Measurements from ENCODE around the gene SORL1.

SORL1 gene

DNA sequence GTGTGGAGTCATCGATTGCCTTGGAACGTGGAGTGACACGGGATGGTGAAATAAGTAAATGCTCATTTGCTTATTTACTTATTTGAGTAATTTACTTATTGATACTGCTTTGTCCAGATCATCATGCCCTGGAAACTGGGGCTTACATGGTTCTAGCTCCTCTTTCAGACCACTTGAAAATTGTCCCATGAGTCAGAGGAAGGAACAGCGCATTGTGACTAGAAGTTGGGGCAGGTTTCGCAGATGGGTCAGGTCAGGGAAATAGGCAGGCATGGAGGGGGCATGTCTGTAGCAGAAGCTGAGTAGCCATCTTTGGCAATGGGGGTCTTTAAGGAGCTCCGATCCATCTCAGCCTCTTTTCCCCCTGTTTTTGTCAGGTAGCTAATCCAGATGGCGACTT lies 104.8 kb downstream of the SORL1 start:
- no peak overlapping the region for H3K4me3 ChIP-seq (ENCODE audit: low read depth, low read length)
- TF ChIP-seq, protein P1, sequence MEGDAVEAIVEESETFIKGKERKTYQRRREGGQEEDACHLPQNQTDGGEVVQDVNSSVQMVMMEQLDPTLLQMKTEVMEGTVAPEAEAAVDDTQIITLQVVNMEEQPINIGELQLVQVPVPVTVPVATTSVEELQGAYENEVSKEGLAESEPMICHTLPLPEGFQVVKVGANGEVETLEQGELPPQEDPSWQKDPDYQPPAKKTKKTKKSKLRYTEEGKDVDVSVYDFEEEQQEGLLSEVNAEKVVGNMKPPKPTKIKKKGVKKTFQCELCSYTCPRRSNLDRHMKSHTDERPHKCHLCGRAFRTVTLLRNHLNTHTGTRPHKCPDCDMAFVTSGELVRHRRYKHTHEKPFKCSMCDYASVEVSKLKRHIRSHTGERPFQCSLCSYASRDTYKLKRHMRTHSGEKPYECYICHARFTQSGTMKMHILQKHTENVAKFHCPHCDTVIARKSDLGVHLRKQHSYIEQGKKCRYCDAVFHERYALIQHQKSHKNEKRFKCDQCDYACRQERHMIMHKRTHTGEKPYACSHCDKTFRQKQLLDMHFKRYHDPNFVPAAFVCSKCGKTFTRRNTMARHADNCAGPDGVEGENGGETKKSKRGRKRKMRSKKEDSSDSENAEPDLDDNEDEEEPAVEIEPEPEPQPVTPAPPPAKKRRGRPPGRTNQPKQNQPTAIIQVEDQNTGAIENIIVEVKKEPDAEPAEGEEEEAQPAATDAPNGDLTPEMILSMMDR (IDR thresholded peaks at IDR 0.05; ENCODE audit: borderline replicate concordance, insufficient read depth, low read depth, low read length): no peak

DNA sequence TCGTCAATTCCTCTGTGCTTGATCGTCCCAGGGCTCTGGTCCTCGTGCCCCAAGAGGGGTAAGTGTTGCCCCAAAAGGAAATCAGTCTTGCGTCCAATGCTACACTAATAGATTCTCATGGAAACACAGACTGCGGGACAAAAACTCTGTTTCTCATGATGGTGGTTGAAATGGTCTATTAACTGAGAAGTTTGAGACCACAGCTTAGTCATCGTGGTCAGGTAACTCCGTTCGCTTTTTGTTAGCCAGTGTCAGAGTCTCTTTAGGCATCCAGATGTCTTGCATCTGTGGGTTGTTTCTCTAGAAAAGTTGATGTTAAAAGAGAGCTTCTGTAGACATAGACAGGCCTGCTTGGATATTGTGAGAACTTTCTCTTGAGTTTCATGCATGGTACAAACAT lies 105.2 kb downstream of the SORL1 start:
- H3K4me3 ChIP-seq (ENCODE audit: low read depth, low read length): no peak overlapping the region
- TF ChIP-seq, protein P1 (IDR thresholded peaks at IDR 0.05; ENCODE audit: borderline replicate concordance, insufficient read depth, low read depth, low read length): no peak

DNA sequence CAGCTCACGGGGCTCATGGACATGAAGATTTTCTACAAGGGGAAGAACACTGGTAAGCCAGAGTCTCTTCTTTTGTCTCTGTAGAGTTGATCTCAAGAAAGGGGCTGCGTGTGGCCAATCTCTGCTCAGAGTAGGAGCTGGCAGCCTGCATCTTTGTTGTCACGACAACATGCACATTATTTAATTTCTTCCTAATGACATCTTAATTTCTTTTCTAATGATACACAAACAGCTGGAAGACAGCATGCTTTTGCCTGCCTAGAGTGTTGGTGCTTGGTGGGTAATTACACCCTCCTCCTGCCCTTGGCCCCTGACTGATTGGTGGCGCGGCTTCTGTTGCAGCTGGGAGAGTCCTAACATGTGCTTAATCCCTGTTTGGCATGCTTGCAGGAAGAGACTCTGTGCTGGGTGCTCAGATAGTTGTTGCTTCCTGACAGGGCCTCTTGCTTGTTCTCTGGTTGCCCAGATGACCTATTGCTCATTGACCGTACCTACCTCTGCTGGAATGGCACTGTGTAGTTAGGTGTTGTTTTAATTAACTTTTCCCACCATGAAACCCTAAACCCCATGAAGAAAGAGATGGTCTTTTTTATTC lies 107.6 kb downstream of the SORL1 start:
- H3K4me3 ChIP-seq (ENCODE audit: low read depth, low read length): no peak overlapping the region
- TF ChIP-seq, protein P1 (IDR thresholded peaks at IDR 0.05; ENCODE audit: borderline replicate concordance, insufficient read depth, low read depth, low read length): no peak

DNA sequence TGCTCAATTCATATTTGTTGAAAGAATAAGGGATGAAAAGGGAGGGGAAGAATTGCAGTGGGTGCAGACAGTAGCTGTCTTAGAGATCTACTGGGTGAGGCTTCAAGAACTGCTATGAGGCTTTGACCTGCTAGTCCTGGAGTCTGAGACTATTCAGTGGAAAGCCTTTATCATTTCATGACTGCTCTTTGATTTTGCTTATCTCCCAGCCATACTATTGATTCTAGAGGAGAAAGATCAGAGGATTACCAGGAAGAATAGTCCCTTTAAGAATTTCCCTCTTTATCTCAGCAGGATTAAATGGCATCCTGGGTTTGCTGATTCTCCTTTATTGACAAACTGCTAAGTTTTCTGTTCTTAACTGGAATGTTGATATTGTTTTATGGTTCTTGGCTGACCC lies 108.1 kb downstream of the SORL1 start:
- no peak overlapping the region for H3K4me3 ChIP-seq (ENCODE audit: low read depth, low read length)
- TF ChIP-seq, protein P1 (IDR thresholded peaks at IDR 0.05; ENCODE audit: borderline replicate concordance, insufficient read depth, low read depth, low read length): no peak

DNA sequence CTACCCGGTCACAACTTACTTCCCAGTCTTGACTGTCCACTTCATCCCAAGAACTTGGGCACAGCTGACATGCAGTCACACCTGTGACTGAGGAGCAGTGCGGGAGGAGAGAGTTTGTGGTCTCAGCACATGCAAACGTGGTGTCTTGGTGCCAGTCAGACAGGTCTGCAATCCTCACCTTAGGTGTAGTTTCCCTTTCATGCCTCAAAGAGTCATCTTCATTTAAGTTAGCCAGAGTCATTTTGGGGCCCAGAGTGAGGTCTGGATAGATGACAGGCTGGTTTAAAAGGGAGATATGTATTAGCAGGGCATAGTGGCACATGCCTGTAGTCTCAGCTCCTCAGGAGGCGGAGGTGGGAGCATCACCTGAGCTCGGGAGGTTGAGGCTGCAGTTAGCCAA lies 109.1 kb downstream of the SORL1 start:
- no peak overlapping the region for H3K4me3 ChIP-seq (ENCODE audit: low read depth, low read length)
- TF ChIP-seq, protein P1 (IDR thresholded peaks at IDR 0.05; ENCODE audit: borderline replicate concordance, insufficient read depth, low read depth, low read length): no peak

DNA sequence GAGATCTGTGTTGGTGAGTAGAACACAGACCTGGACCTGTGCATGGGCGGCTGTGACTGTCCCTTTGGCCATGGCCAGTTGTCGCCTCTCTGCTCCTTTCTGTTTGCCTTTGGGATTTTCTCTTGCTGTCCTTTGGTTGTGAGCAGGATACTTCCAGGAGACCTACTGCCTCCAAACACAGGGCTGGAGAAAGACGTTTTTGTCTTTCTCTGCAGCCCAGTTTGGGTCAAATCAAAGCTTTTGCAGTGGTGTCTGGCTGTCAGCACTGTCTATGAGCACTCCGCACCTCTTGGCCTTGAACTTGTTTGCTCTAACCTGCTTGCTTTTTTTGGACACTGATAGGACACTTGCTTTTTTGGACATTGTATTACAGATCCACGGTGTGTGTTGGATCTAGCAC lies 109.6 kb downstream of the SORL1 start:
- TF ChIP-seq, protein P1 (IDR thresholded peaks at IDR 0.05; ENCODE audit: borderline replicate concordance, insufficient read depth, low read depth, low read length): no peak
- no peak overlapping the region for H3K4me3 ChIP-seq (ENCODE audit: low read depth, low read length)

DNA sequence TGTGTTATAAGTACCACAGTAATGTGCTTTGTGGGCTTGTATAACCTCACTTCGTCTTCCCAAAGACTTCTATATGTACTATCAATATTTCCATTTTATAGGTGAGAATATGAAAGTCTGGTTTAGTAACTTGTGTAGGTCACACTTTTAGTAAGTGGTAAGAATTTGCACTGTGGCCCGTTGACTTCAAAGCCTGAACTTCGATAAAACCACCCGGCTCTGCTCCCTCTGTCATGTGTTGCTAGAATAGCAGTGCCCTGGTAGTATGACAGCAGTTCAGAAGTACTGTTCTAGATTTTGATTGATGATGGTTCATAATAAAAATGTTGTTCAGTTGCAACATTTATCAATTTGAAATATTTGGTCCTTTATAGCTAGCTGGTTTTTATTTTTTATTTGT lies 110.9 kb downstream of the SORL1 start:
- TF ChIP-seq, protein P1 (IDR thresholded peaks at IDR 0.05; ENCODE audit: borderline replicate concordance, insufficient read depth, low read depth, low read length): no peak
- no peak overlapping the region for H3K4me3 ChIP-seq (ENCODE audit: low read depth, low read length)
